ENCODE results near the gene SKAP2.

DNA sequence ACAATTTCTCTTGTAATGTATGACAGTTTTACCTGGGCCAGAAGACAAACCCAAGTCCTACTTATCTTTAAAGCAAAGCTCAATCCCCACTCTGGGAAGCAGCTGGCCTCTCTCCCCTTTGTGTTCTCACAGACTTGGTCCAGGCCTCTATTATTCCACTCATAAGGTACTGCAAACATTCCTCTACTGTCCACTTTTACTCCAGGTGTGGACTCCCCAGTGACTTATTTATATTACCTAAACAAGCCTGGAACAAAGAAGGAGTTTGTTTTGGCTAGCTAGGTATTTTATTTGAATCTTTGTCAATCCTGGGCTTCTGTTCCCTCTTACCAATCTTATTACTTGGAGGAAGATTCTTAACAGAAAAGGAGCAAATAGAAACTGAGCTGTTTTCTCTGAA, 163.5 kb downstream of the SKAP2 start:
- no peak for TF ChIP-seq ZFP3 (tag by site-specific recombination; IDR thresholded peaks at IDR 0.05; ENCODE audit: low read depth)
- TF ChIP-seq REST (tag by site-specific recombination; IDR thresholded peaks at IDR 0.05) = no peak
- TF ChIP-seq SP7 (tag by site-specific recombination; IDR thresholded peaks at IDR 0.05) = no peak
- TF ChIP-seq ZNF133 (tag by site-specific recombination; IDR thresholded peaks at IDR 0.05) = no peak
- TF ChIP-seq ZSCAN30 (tag by site-specific recombination; IDR thresholded peaks at IDR 0.05) = no peak
- TF ChIP-seq CTCF (tag by site-specific recombination; IDR thresholded peaks at IDR 0.05) = no peak
- no peak for TF ChIP-seq ZNF302 (tag by site-specific recombination; IDR thresholded peaks at IDR 0.05; ENCODE audit: low read depth)
- TF ChIP-seq, protein P1, sequence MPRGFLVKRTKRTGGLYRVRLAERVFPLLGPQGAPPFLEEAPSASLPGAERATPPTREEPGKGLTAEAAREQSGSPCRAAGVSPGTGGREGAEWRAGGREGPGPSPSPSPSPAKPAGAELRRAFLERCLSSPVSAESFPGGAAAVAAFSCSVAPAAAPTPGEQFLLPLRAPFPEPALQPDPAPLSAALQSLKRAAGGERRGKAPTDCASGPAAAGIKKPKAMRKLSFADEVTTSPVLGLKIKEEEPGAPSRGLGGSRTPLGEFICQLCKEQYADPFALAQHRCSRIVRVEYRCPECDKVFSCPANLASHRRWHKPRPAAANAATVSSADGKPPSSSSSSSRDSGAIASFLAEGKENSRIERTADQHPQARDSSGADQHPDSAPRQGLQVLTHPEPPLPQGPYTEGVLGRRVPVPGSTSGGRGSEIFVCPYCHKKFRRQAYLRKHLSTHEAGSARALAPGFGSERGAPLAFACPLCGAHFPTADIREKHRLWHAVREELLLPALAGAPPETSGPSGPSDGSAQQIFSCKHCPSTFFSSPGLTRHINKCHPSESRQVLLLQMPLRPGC (tag by site-specific recombination; IDR thresholded peaks at IDR 0.05) = no peak
- no peak for TF ChIP-seq ZNF843 (tag by site-specific recombination; IDR thresholded peaks at IDR 0.05)
- no peak for TF ChIP-seq MEIS1 (CRISPR knock-in tag; IDR thresholded peaks at IDR 0.05; ENCODE audit: borderline replicate concordance)
- TF ChIP-seq ZNF426 (tag by site-specific recombination; IDR thresholded peaks at IDR 0.05) = no peak
- no peak for TF ChIP-seq SCRT2 (tag by site-specific recombination; IDR thresholded peaks at IDR 0.05)
